H9 (cell line): ENCODE data around the gene DISC1. TPM values are rescaled to one million over a fixed set of nuclear protein-coding genes. Genes with fewer than 3 reads are reported as not detected.

Experiments
- DNase-seq: peaks from one replicate; pipeline ENCODE4 v3.0.0-alpha.2; 2017
- H2AFZ ChIP-seq: one replicate; pipeline ENCODE4 v1.6.1; 2013; ENCODE audit warnings: mild to moderate bottlenecking, low read length, control low read depth, moderate library complexity
- H2AK5ac ChIP-seq: 2 replicates; pipeline ENCODE4 v1.6.1; 2013; ENCODE audit warnings: low read length, control low read depth, mixed read lengths; ENCODE audit not compliant: insufficient read length
- H2BK120ac ChIP-seq: one replicate; pipeline ENCODE4 v1.6.1; 2013; ENCODE audit warnings: low read depth, mild to moderate bottlenecking, low read length, control low read depth, inconsistent platforms; ENCODE audit not compliant: poor library complexity, severe bottlenecking
- H2BK12ac ChIP-seq: 2 replicates; pipeline ENCODE4 v1.6.1; 2013; ENCODE audit warnings: low read length, control low read depth, mixed read lengths, low read depth; ENCODE audit not compliant: insufficient read length
- H2BK15ac ChIP-seq: 2 replicates; pipeline ENCODE4 v1.6.1; 2013; ENCODE audit warnings: low read depth, low read length, control low read depth
- H2BK20ac ChIP-seq: one replicate; pipeline ENCODE4 v1.6.1; 2013; ENCODE audit warnings: low read depth, mild to moderate bottlenecking, low read length, control low read depth, inconsistent platforms; ENCODE audit not compliant: poor library complexity, severe bottlenecking
- H2BK5ac ChIP-seq: 2 replicates; pipeline ENCODE4 v1.6.1; 2013; ENCODE audit warnings: low read length, control low read depth, mixed read lengths; ENCODE audit not compliant: insufficient read length
- H3K14ac ChIP-seq: 2 replicates; pipeline ENCODE4 v1.6.1; 2013; ENCODE audit warnings: low read length, control low read depth; ENCODE audit not compliant: insufficient read depth
- H3K18ac ChIP-seq: 2 replicates; pipeline ENCODE4 v1.6.1; 2013; ENCODE audit warnings: low read depth, mild to moderate bottlenecking, mixed read lengths, low read length, control low read depth; ENCODE audit not compliant: insufficient read length
- H3K23ac ChIP-seq: 2 replicates; pipeline ENCODE4 v1.6.1; 2013; ENCODE audit warnings: low read length, control low read depth, mixed read lengths, low read depth; ENCODE audit not compliant: insufficient read length
- H3K23me2 ChIP-seq: 2 replicates; pipeline ENCODE4 v1.6.1; 2013; ENCODE audit warnings: low read depth, mild to moderate bottlenecking, mixed read lengths, low read length, control low read depth; ENCODE audit not compliant: insufficient read length, poor library complexity, severe bottlenecking
- H3K27ac ChIP-seq: 2 replicates; pipeline ENCODE4 v1.5.1; 2013; ENCODE audit warnings: low read length, control low read depth, mixed read lengths, low read depth; ENCODE audit not compliant: insufficient read length
- H3K27me3 ChIP-seq: 2 replicates; pipeline ENCODE4 v1.6.1; 2013; ENCODE audit warnings: low read length, control low read depth, inconsistent platforms; ENCODE audit not compliant: insufficient read depth
- H3K4ac ChIP-seq: 2 replicates; pipeline ENCODE4 v1.6.1; 2013; ENCODE audit warnings: low read depth, mild to moderate bottlenecking, control low read depth, inconsistent platforms, low read length, moderate library complexity
- H3K4me1 ChIP-seq: 2 replicates; pipeline ENCODE4 v1.6.1; 2013; ENCODE audit warnings: low read length, control low read depth, inconsistent platforms; ENCODE audit not compliant: insufficient read depth
- H3K4me2 ChIP-seq: 2 replicates; pipeline ENCODE4 v1.6.1; 2013; ENCODE audit warnings: low read length, control low read depth, mixed read lengths; ENCODE audit not compliant: insufficient read length, insufficient read depth
- H3K56ac ChIP-seq: 2 replicates; pipeline ENCODE4 v1.6.1; 2013; ENCODE audit warnings: low read depth, mild to moderate bottlenecking, mixed read lengths, low read length, control low read depth; ENCODE audit not compliant: insufficient read length
- H3K79me1 ChIP-seq: 2 replicates; pipeline ENCODE4 v1.6.1; 2013; ENCODE audit warnings: low read depth, mild to moderate bottlenecking, moderate library complexity, low read length, control low read depth, inconsistent platforms; ENCODE audit not compliant: insufficient read depth, poor library complexity, severe bottlenecking
- H3K79me2 ChIP-seq: 2 replicates; pipeline ENCODE4 v1.6.1; 2013; ENCODE audit warnings: low read length, control low read depth, inconsistent platforms; ENCODE audit not compliant: insufficient read depth
- H3K9ac ChIP-seq: 2 replicates; pipeline ENCODE4 v1.6.1; 2013; ENCODE audit warnings: low read length, control low read depth, mixed read lengths; ENCODE audit not compliant: insufficient read length; ENCODE audit errors: extremely low read depth
- H3K9me3 ChIP-seq: one replicate; pipeline ENCODE4 v1.6.1; 2013; ENCODE audit warnings: low read depth, low read length, inconsistent platforms; ENCODE audit not compliant: control insufficient read depth
- H3T11ph ChIP-seq: one replicate; pipeline ENCODE4 v1.6.1; 2013; ENCODE audit warnings: mild to moderate bottlenecking, low read length, control low read depth, inconsistent platforms
- H4K20me1 ChIP-seq: one replicate; pipeline ENCODE4 v1.6.1; 2013; ENCODE audit not compliant: control insufficient read depth, insufficient read length, insufficient read depth
- H4K5ac ChIP-seq: 2 replicates; pipeline ENCODE4 v1.6.1; 2013; ENCODE audit warnings: low read depth, mild to moderate bottlenecking, mixed read lengths, low read length, control low read depth; ENCODE audit not compliant: insufficient read length
- H4K8ac ChIP-seq: replicated peaks from 2 replicates; pipeline ENCODE4 v1.6.1; 2013; ENCODE audit warnings: low read length, control low read depth, mixed read lengths, low read depth; ENCODE audit not compliant: insufficient read length
- H4K91ac ChIP-seq: 2 replicates; pipeline ENCODE4 v1.6.1; 2013; ENCODE audit warnings: low read depth, mild to moderate bottlenecking, moderate library complexity, mixed read lengths, low read length, control low read depth; ENCODE audit not compliant: insufficient read length
- H3K27ac Mint-ChIP-seq, 3 experiments: 2 replicates in 2 of 3; 3 replicates in 1 of 3; pipeline ENCODE4 v1.8.0; 2020 to 2021; ENCODE audit warnings: mixed read lengths in 3 of 3, mild to moderate bottlenecking in 1 of 3, moderate library complexity in 1 of 3
- H3K27me3 Mint-ChIP-seq: 2 replicates; pipeline ENCODE4 v1.8.0; 2021; ENCODE audit warnings: low read depth, mild to moderate bottlenecking, moderate library complexity, mixed read lengths
- H3K36me3 Mint-ChIP-seq, 3 experiments: 2 replicates in 2 of 3; 3 replicates in 1 of 3; pipeline ENCODE4 v1.8.0; 2020 to 2021; ENCODE audit warnings: low read depth in 3 of 3, mixed read lengths in 3 of 3; ENCODE audit not compliant: insufficient read depth in 1 of 3
- H3K4me1 Mint-ChIP-seq, 2 experiments: 2 replicates each; pipeline ENCODE4 v1.8.0; 2020; ENCODE audit warnings: mixed read lengths in 2 of 2
- H3K4me3 Mint-ChIP-seq, 2 experiments: 2 replicates in 1 of 2; 3 replicates in 1 of 2; pipeline ENCODE4 v1.8.0; 2020 to 2021; ENCODE audit warnings: mild to moderate bottlenecking in 2 of 2, mixed read lengths in 2 of 2, moderate library complexity in 1 of 2
- H3K9me3 Mint-ChIP-seq, 2 experiments: 2 replicates in 1 of 2; 3 replicates in 1 of 2; pipeline ENCODE4 v1.8.0; 2020; ENCODE audit warnings: mild to moderate bottlenecking in 2 of 2, mixed read lengths in 2 of 2, moderate library complexity in 1 of 2
- CTCF ChIP-seq: fragments of 200-600 bp; sonication (generic); conservative IDR thresholded peaks from 3 replicates; pipeline ENCODE4 v1.8.0; 2021; ENCODE audit warnings: antibody characterized with exemption, mild to moderate bottlenecking
- WGBS: extraction: QIAGEN DNeasy Blood & Tissue Kit; methylation state at CpG from one replicate; pipeline ENCODE4 v1.1.7; 2013; ENCODE audit warnings: missing lambda C conversion rate, low lambda C conversion rate, mixed read lengths; ENCODE audit not compliant: insufficient read length; ENCODE audit errors: extremely low coverage; 5-methylcytosine and 5-hydroxymethylcytosine counted together
- total RNA-seq: library from RNA; stranded (reverse); gene quantifications from 2 replicates; pipeline ENCODE4 v1.2.1, GENCODE V29; 2021

DISC1 gene
- total RNA-seq, 1 experiment from 2014 or later = 2.5 TPM

GRCh38 chr1:232074265-232074664 lies 447.7 kb downstream of the DISC1 start:
- no CpG with 5 or more reads among the region's 1 CpG for WGBS
- no peak overlapping the region for H3K4me2 ChIP-seq
- no peaks in the 10 kb centered on the region for H3K79me1 ChIP-seq
- no peak overlapping the region for H2AK5ac ChIP-seq
- Mint-ChIP-seq H3K36me3 (0 out of 7 replicates have a peak, but pooled peaks cover 0 to 4% (median 0%) of the 10 kb centered on the region in 3 experiments), H3K9me3 (peaks cover 0 to 6% of the 10 kb centered on the region in 2 experiments; a peak in 2 of 5 replicates), H3K4me1 (no peaks in the 10 kb centered on the region; a peak in 1 of 4 replicates), H3K27ac (no peak overlapping the region), H3K27me3 (peaks cover 2% of the 10 kb centered on the region), H3K4me3 (no peak overlapping the region)
- no peak overlapping the region for H2BK12ac ChIP-seq
- no peak overlapping the region for H2BK15ac ChIP-seq
- no peak for TF ChIP-seq CTCF
- H2BK5ac ChIP-seq = no peak overlapping the region
- H2BK120ac ChIP-seq = no peak overlapping the region
- H3K9ac ChIP-seq = no peak overlapping the region
- no peaks in the 10 kb centered on the region for H3K79me2 ChIP-seq
- no peak overlapping the region for H4K91ac ChIP-seq
- H3T11ph ChIP-seq = no peak overlapping the region
- no peak overlapping the region for H4K8ac ChIP-seq
- DNase-seq = no peak
- no peaks in the 10 kb centered on the region for H3K27me3 ChIP-seq
- no peak overlapping the region for H3K27ac ChIP-seq
- no peak overlapping the region for H3K18ac ChIP-seq
- H4K5ac ChIP-seq = no peak overlapping the region
- no peak overlapping the region for H3K23ac ChIP-seq
- no peaks in the 10 kb centered on the region for H3K4me1 ChIP-seq
- no peak overlapping the region for H3K4ac ChIP-seq
- no peaks in the 10 kb centered on the region for H3K23me2 ChIP-seq
- no peaks in the 10 kb centered on the region for H4K20me1 ChIP-seq
- no peak overlapping the region for H3K14ac ChIP-seq
- no peak overlapping the region for H2BK20ac ChIP-seq
- H3K9me3 ChIP-seq = no peaks in the 10 kb centered on the region
- no peak overlapping the region for H3K56ac ChIP-seq
- no peak overlapping the region for H2AFZ ChIP-seq
